HTR-8/SVneo (cell line): ENCODE measurements around the gene TMEM165.

Experiments used
- DNase-seq: peaks from one replicate; pipeline ENCODE4 v3.0.0; 2011; ENCODE audit warnings: low spot score, mixed read lengths; ENCODE audit not compliant: insufficient read length
- FAIRE-seq: peaks from 2 replicates; lab custom pipeline; 2011; peaks lifted over from hg19 to GRCh38; lab: Jason Lieb, UNC

Gene TMEM165

DNA sequence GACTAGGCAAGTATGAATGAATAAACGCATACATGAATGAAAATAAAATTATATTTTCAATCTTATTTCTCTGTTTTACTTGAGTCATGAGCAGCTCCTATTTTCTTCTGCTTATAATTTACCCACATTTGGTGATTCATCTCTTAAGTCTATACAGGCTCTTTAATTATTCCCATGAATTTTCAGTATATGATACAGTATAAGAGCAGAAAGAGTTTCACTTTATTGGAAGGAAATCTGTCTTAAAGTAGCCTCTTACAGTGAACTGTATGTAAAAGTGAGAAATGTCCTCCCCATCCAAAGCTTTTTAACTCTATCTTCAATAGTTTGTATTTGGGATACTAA is 50.8 kb downstream of the TMEM165 start:
- no peak for DNase-seq
- no peak for FAIRE-seq

DNA sequence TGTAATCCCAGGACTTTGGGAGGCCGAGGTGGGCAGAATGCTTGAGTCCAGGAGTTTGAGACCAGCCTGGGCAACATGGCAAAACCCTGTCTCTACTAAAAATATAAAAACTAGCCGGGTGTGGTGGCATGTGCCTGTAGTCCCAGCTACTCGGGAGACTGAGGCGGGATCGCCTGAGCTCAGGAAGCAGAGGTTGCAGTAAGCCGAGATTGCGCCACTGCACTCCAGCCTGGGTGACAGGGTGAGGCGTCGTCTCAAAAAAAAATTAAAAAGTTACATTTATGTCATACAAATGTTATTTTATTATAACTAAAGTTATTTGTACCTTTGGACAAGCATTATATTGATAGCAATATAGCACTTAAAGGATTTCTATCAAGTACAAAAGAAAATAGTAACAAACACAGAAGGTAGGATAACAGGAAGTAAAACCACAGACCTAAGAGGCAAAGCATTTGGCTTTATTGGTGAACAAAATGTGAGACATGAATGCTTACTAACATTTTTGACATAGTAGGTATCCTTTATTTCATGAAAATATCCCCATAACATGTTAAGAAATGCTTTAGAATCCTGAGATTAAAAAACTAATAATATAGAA is 51.5 kb downstream of the TMEM165 start:
- FAIRE-seq (no peak), DNase-seq (no peak)

- DNase-seq (no peak), FAIRE-seq (no peak)
Measured at GRCh38 chr4:55447831-55448230, 52.1 kb downstream of the TMEM165 start.

GRCh38 chr4:55450566-55450965 is 54.8 kb downstream of the TMEM165 start:
- FAIRE-seq (no peak), DNase-seq (no peak)

DNA sequence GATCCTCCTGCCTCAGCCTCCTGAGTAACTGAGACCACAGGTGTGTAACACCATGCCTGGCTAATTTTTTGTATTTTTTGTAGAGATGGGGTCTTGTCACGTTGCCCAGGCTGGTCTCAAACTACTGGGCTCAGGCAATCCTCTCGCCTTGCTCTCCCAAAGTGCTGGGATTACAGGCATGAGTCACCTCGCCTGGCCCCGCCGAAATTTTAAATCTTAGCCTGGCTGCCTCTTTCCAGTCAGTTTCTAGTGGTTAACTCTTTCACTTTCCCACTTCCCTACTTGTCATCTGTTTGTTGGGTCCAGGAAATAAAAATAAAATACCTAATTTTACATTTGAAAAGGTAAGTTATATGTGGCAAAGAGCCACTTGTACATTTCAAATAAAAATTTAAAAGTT is 62.4 kb downstream of the TMEM165 start:
- no peak for DNase-seq
- FAIRE-seq = no peak

DNA sequence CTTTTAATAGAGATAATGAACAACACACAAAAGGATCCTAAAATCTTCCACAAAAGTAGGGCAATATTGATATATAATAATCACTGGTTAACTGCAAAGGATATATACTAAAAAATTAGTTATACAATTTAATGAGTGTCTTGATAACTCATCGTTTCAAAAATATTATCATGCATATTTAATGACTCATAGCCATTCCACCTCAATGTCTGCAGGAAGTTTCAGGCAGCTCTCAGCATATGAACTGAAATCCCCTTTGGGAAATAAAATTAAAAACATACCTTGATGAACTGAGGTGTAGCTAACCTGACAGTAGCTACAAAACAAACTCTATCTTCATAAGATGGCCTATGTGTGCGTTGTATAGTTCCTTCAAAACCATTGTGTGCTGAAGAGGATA is 62.9 kb downstream of the TMEM165 start:
- FAIRE-seq (no peak), DNase-seq (no peak)

GRCh38 chr4:55466001-55466400 is 70.2 kb downstream of the TMEM165 start:
- FAIRE-seq (no peak), DNase-seq (no peak)

DNA sequence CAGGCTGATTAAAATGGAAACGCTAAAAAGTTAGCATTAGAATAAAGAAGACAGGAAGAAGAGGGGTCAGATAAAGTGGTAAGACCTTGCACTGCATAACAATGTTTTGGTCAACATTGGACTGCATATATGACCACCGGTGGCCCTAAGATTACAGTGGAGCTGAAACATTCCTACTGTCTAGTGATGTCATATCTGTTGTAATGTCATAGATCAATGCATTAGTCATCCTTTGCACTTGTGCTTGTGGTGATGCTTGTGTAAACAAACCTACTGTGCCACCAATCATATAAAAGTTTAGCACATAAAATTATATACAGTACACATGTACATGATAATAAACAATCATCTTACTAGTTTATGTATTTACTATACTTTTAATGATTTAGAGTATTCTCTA is 73.0 kb downstream of the TMEM165 start:
- DNase-seq (no peak), FAIRE-seq (no peak)

- FAIRE-seq = no peak
- no peak for DNase-seq
Measured at GRCh38 chr4:55469979-55470378, 74.2 kb downstream of the TMEM165 start.
